OCI-LY7 (cell line): ENCODE data around the gene IFITM5. TPM values are rescaled to one million over a fixed set of nuclear protein-coding genes. Genes with fewer than 3 reads are reported as not detected.

Experiments used
- BruUV-seq: library from RNA; stranded (reverse); fragments of 400-500 nt; replicated peaks from 2 replicates; lab custom pipeline; 2021; lab: Mats Ljungman, UMichigan
- CTCF ChIA-PET: fragments of 300-600 bp; sonication (Branson Sonifier 250); formaldehyde crosslinking; loops from one replicate; lab custom pipeline; 2022; ENCODE audit warnings: antibody characterized with exemption; ENCODE audit not compliant: unreplicated experiment; lab: Charles Lee
- POLR2A ChIA-PET: fragments of 300-600 bp; sonication (Branson Sonifier 250); formaldehyde crosslinking; loops from one replicate; lab custom pipeline; 2022; ENCODE audit warnings: antibody characterized with exemption; lab: Charles Lee
- DNase-seq: peaks from one replicate; pipeline ENCODE4 v3.0.0-alpha.2; 2015; ENCODE audit warnings: low spot score
- H2AFZ ChIP-seq: fragments of 200-600 bp; sonication (generic), shearing (Covaris generic); 2 replicates; pipeline ENCODE4 v1.6.1; 2014; ENCODE audit warnings: mild to moderate bottlenecking, antibody characterized with exemption, low read length, moderate library complexity
- H3K27ac ChIP-seq: fragments of 200-600 bp; sonication (generic); 2 replicates; pipeline ENCODE4 v1.5.1; 2014; ENCODE audit warnings: mixed run types, low read depth, mild to moderate bottlenecking, moderate library complexity, low read length, inconsistent platforms; ENCODE audit not compliant: poor library complexity, severe bottlenecking
- H3K36me3 ChIP-seq: fragments of 200-600 bp; sonication (generic); 2 replicates; pipeline ENCODE4 v1.6.1; 2014; ENCODE audit warnings: mild to moderate bottlenecking, antibody characterized with exemption, low read length, moderate library complexity, mixed read lengths; ENCODE audit not compliant: insufficient read depth
- H3K4me1 ChIP-seq: fragments of 200-600 bp; sonication (generic); 2 replicates; pipeline ENCODE4 v1.5.1; 2014; ENCODE audit warnings: mild to moderate bottlenecking, low read length; ENCODE audit not compliant: insufficient read depth, poor library complexity, severe bottlenecking
- H3K4me2 ChIP-seq: fragments of 200-600 bp; sonication (generic); 2 replicates; pipeline ENCODE4 v1.6.1; 2014; ENCODE audit warnings: mild to moderate bottlenecking, low read length
- H3K4me3 ChIP-seq: fragments of 200-600 bp; sonication (generic); 2 replicates; pipeline ENCODE4 v1.5.1; 2014; ENCODE audit warnings: mild to moderate bottlenecking, low read depth, low read length; ENCODE audit not compliant: poor library complexity, severe bottlenecking
- H3K79me2 ChIP-seq: fragments of 200-600 bp; sonication (generic); 2 replicates; pipeline ENCODE4 v1.6.1; 2016; ENCODE audit warnings: low read depth, mild to moderate bottlenecking, low read length, moderate library complexity, mixed read lengths; ENCODE audit not compliant: insufficient read depth
- H3K9me2 ChIP-seq: fragments of 200-600 bp; sonication (generic); 2 replicates; pipeline ENCODE4 v1.6.1; 2016; ENCODE audit warnings: mild to moderate bottlenecking, low read length, mixed read lengths; ENCODE audit not compliant: insufficient read depth
- H3K9me3 ChIP-seq: fragments of 200-600 bp; sonication (generic); 2 replicates; pipeline ENCODE4 v1.6.1; 2014; ENCODE audit warnings: mild to moderate bottlenecking, mixed run types, low read length, mixed read lengths
- H4K20me1 ChIP-seq: fragments of 200-600 bp; sonication (generic); 2 replicates; pipeline ENCODE4 v1.6.1; 2014; ENCODE audit warnings: mild to moderate bottlenecking, antibody characterized with exemption, low read length, moderate library complexity, mixed read lengths; ENCODE audit not compliant: insufficient read depth
- CTCF ChIP-seq: fragments of 200-600 bp; sonication (generic); conservative IDR thresholded peaks from 2 replicates; pipeline ENCODE4 v1.5.1; 2014; ENCODE audit warnings: mild to moderate bottlenecking, antibody characterized with exemption, low read length, moderate library complexity, mixed read lengths
- EZH2phosphoT487 ChIP-seq: fragments of 200-600 bp; sonication (generic); IDR thresholded peaks from 2 replicates; pipeline ENCODE4 v1.6.1; 2018; ENCODE audit warnings: low read depth, borderline replicate concordance, mild to moderate bottlenecking, mixed run types, antibody characterized with exemption, low read length, moderate library complexity, mixed read lengths
- intact Hi-C: fragments of 100-400 bp; cut with micrococcal nuclease; formaldehyde crosslinking; loops from one replicate; pipeline ENCODE4 v1.10.0; 2022; ENCODE audit not compliant: unreplicated experiment
- total RNA-seq, 2 experiments: library from RNA; depleted of rRNA in 1 of 2; stranded (reverse); fragments of >200 nt in 1 of 2; shearing (Covaris generic) in 1 of 2; gene quantifications; 2 replicates each; pipeline ENCODE4 v1.2.3, GENCODE V29; 2014 to 2022

Gene IFITM5
- total RNA-seq, 2 experiments from 2014 or later: not detected

DNA sequence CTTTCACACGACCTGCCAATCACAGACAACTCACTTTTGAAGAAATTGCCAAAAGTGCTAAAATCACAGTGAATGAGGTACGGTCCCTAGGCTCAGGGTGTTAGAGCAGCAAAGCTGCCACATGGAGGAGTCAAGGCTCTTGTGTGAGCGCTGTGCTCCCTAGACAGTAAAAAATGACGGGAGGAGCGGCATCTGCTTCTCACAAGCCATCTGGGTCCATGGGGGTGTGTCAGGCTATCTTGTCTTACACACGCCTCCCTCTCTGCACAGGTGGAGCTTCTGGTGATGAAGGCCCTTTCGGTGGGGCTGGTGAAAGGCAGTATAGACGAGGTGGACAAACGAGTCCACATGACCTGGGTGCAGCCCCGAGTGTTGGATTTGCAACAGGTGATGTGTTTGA lies 47.8 kb downstream of the IFITM5 start:
- no TSS peak for BruUV-seq
- H3K36me3 ChIP-seq: peaks cover 72% of the 10 kb centered on the region
- H3K4me1 ChIP-seq: peaks cover under 1% of the 10 kb centered on the region
- ChIA-PET POLR2A (interaction anchor here (0.6 kb wide), 1 partner anchor 32 kb away, joined by 4 read pairs; no protein-coding TSS in a partner anchor), CTCF (interaction anchor here (1.1 to 1.8 kb wide), 3 partner anchors 14 to 113 kb away, joined by 3 to 5 read pairs (median 4); no protein-coding TSS in a partner anchor)
- H3K4me3 ChIP-seq: no peak overlapping the region
- H2AFZ ChIP-seq: no peak overlapping the region
- no peak overlapping the region for H3K27ac ChIP-seq
- no peak for DNase-seq
- H3K79me2 ChIP-seq: no peaks in the 10 kb centered on the region
- intact Hi-C loops: loop anchor here (2.0 to 10.0 kb wide), 2 partner anchors 53 to 109 kb away; partner anchors contain the start of gene IFITM2
- TF ChIP-seq EZH2phosphoT487 (no peak), CTCF (no peak)
- H3K9me3 ChIP-seq: no peaks in the 10 kb centered on the region
- H3K9me2 ChIP-seq: no peaks in the 10 kb centered on the region
- H4K20me1 ChIP-seq: no peaks in the 10 kb centered on the region
- H3K4me2 ChIP-seq: no peak overlapping the region

DNA sequence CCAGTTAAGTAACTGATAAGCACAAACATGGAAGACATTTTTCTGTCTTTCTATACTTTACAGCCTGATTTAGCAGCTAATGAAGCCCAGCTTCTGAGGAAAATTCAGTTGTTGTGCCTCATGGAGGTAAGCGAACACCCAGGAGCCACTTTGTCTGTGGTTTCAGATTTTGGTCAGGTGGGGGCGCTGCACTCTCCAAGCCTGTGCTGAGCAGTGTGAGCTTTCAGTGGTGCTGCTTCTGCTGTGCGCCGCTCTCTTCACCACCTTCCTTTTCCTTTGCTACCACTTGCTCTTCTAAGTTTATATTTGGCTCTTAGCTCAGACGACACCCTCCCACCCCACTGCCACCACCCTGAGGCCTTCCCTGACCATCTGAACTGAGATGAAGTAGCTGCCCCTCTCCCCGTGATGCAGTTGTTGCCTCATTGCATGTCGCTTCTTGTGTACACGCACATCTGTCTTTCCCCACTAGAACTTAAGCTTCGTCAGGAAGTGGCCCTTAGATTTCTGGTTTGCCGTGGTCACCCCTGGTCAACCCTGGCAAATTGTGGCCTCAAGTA lies 48.5 kb downstream of the IFITM5 start:
- H3K9me2 ChIP-seq: no peaks in the 10 kb centered on the region
- H3K27ac ChIP-seq: no peak overlapping the region
- no peak overlapping the region for H3K4me3 ChIP-seq
- no TSS peak for BruUV-seq
- peak; percentile 60 for DNase-seq
- H4K20me1 ChIP-seq: no peaks in the 10 kb centered on the region
- H3K4me2 ChIP-seq: no peak overlapping the region
- ChIA-PET CTCF (interaction anchor here (1.1 to 1.8 kb wide), 4 partner anchors 11 to 113 kb away, joined by 3 to 7 read pairs (median 4); no protein-coding TSS in a partner anchor), POLR2A (interaction anchor here (0.8 to 1.6 kb wide), 5 partner anchors 9 to 44 kb away, joined by 3 to 5 read pairs (median 4); partner anchors contain the start of genes BET1L, PSMD13 and RIC8A)
- intact Hi-C loops: loop anchor here (2.0 to 10.0 kb wide), 2 partner anchors 54 to 110 kb away; partner anchors contain the start of gene IFITM2
- no peaks in the 10 kb centered on the region for H3K9me3 ChIP-seq
- H3K79me2 ChIP-seq: no peaks in the 10 kb centered on the region
- H3K36me3 ChIP-seq: peaks cover 79% of the 10 kb centered on the region
- no peak overlapping the region for H2AFZ ChIP-seq
- TF ChIP-seq CTCF (peak; percentile 91), EZH2phosphoT487 (no peak)
- no peaks in the 10 kb centered on the region for H3K4me1 ChIP-seq
